ENCODE data around the gene MYBL2.
"Not testable (repeated sequence)": the region's sequence is repeated elsewhere in the genome, so short reads cannot be mapped to it uniquely, and the experiment has no call there.

The MYBL2 gene

DNA sequence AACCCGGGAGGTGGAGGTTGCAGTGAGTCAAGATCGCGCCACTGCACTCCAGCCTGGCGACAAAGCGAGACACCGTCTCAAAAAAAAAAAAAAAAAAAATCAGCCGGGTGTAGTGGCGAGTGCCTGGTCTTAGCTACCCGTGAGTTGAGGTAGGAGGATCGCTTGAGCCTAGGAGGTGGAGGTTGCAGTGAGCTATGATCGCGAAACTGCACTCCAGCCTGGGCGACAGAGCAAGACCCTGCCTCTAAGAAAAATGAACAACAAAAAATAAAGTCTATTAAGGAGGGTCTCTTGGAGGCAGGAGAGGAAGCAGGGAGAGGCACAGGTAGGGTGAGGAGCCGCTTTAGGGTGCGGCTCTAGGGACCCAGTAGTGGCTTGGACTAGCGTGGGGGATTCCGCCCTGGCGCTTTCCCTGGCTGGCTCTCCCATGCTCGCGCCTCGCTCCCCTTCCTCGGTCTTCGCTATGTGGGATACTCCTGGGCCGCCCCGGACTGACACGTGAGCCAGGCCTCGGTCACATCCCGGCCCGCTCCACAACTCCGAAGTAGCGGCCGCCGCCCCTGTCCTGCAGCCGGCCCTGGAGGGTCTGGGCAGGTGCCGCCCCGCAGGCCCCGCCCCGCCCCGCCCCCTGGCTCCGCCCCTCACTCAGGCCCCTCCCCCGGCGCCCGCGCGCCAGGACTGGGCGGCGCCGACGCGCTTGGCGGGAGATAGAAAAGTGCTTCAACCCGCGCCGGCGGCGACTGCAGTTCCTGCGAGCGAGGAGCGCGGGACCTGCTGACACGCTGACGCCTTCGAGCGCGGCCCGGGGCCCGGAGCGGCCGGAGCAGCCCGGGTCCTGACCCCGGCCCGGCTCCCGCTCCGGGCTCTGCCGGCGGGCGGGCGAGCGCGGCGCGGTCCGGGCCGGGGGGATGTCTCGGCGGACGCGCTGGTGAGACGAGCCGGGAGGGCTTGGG, at the start of gene MYBL2:
Gene MYBL2 (plus strand): TSS at position 739 of the 953 bp plus-strand sequence. CDS start 170 bp downstream, at position 909.
- Mint-ChIP-seq H3K27ac (peak within 1 kb of the TSS; percentile 65), H3K36me3 (ENCODE audit: low read depth) (peaks cover 2% of the 10 kb centered on the region), H3K27me3 (ENCODE audit: low read depth) (peaks cover 8% of the 10 kb centered on the region), H3K9me3 (no peaks in the 10 kb centered on the region), H3K4me1 (ENCODE audit: low read depth) (peaks cover 17% of the 10 kb centered on the region), H3K4me3 (peak within 1 kb of the TSS; percentile 77)

DNA sequence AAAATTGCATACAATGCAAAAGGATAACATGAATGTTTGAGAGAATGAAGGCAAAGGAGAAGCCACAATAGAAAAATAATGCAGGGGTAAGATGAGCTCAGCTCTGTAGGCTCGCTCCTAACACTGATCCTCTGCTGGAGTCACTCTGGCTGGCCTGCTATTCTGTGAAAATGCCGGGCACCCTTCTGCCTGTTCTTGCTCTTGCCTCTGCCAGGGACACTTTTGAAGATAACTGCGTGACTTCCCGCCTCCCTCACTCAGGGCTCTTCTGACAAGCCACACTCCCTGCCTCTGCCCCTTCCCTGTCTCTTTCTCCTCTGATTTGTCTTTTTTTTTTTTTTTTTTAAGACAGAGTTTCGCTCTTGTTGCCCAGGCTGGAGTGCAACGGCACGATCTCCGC, 35.3 kb upstream of the MYBL2 start:
- H3K36me3 Mint-ChIP-seq (ENCODE audit: low read depth) = peaks cover 14% of the 10 kb centered on the region
- H3K27me3 Mint-ChIP-seq (ENCODE audit: low read depth) = no peaks in the 10 kb centered on the region
- no peaks in the 10 kb centered on the region for H3K9me3 Mint-ChIP-seq
- peaks cover 2% of the 10 kb centered on the region for H3K4me1 Mint-ChIP-seq (ENCODE audit: low read depth)
- no peak overlapping the region for H3K27ac Mint-ChIP-seq
- H3K4me3 Mint-ChIP-seq = no peak overlapping the region

GRCh38 chr20:43636429-43636828, 30.5 kb upstream of the MYBL2 start:
- H3K27ac Mint-ChIP-seq = no peak overlapping the region
- H3K4me1 Mint-ChIP-seq (ENCODE audit: low read depth) = no peaks in the 10 kb centered on the region
- H3K36me3 Mint-ChIP-seq (ENCODE audit: low read depth) = peaks cover 14% of the 10 kb centered on the region
- no peaks in the 10 kb centered on the region for H3K27me3 Mint-ChIP-seq (ENCODE audit: low read depth)
- no peaks in the 10 kb centered on the region for H3K9me3 Mint-ChIP-seq
- H3K4me3 Mint-ChIP-seq = no peak overlapping the region

DNA sequence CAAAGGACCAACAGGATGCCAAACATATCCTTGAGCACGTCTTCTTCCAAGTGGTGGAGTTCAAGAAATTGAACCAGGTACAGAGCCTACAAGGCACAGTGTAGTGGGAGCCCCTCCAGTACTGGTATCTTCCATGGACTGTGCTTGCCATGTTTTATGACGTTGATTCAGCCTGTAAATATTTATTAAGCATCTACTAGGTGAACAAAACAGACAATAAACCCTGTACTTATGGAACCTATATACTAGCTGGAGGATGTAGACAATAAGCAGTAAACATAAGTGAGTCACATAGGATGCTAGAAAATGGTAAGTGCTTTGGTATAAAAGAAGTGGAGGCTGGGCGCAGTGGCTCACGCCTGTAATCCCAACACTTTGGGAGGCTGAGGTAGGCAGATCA, 24.4 kb upstream of the MYBL2 start:
- no peaks in the 10 kb centered on the region for H3K9me3 Mint-ChIP-seq
- no peak overlapping the region for H3K4me3 Mint-ChIP-seq
- H3K27ac Mint-ChIP-seq = no peak overlapping the region
- no peaks in the 10 kb centered on the region for H3K4me1 Mint-ChIP-seq (ENCODE audit: low read depth)
- H3K27me3 Mint-ChIP-seq (ENCODE audit: low read depth) = no peaks in the 10 kb centered on the region
- H3K36me3 Mint-ChIP-seq (ENCODE audit: low read depth) = peaks cover 7% of the 10 kb centered on the region

GRCh38 chr20:43650997-43651525, 15.9 kb upstream of the MYBL2 start:
- Mint-ChIP-seq H3K9me3 (no peaks in the 10 kb centered on the region), H3K4me3 (no peak overlapping the region), H3K27ac (no peak overlapping the region)

GRCh38 chr20:43651650-43652184, 15.2 kb upstream of the MYBL2 start:
- not testable (repeated sequence) for H3K4me1 Mint-ChIP-seq (ENCODE audit: low read depth); H3K9me3 Mint-ChIP-seq; H3K4me3 Mint-ChIP-seq; H3K27me3 Mint-ChIP-seq (ENCODE audit: low read depth); H3K36me3 Mint-ChIP-seq (ENCODE audit: low read depth); H3K27ac Mint-ChIP-seq

More at GRCh38 chr20:43650997-43651525, 15.9 kb upstream of the MYBL2 start:
- H3K27me3 Mint-ChIP-seq (ENCODE audit: low read depth) = no peaks in the 10 kb centered on the region
- peaks cover 2% of the 10 kb centered on the region for H3K36me3 Mint-ChIP-seq (ENCODE audit: low read depth)
- no peaks in the 10 kb centered on the region for H3K4me1 Mint-ChIP-seq (ENCODE audit: low read depth)

DNA sequence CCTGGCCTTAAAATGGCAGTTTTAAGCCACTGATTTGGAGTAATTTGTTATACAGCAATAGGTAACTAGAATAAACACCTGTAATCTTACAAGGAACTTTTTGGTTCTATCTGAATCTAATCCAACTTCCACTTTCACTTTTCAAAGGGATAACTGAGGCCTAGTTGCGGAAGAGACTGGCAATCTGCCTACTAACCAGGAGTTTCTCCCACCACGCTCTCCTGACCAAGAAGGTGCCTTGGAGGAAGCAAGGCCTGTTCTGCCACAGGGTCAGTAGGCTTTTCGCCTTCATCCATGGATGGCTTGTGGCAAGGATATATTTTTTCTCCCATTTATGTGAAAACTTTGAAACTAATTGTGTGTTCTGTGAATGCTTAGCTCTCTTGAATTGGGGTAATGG, 12.9 kb upstream of the MYBL2 start:
- peaks cover 7% of the 10 kb centered on the region for H3K4me1 Mint-ChIP-seq (ENCODE audit: low read depth)
- no peak overlapping the region for H3K27ac Mint-ChIP-seq
- H3K27me3 Mint-ChIP-seq (ENCODE audit: low read depth) = no peaks in the 10 kb centered on the region
- H3K4me3 Mint-ChIP-seq = no peak overlapping the region
- no peaks in the 10 kb centered on the region for H3K9me3 Mint-ChIP-seq
- H3K36me3 Mint-ChIP-seq (ENCODE audit: low read depth) = no peaks in the 10 kb centered on the region

DNA sequence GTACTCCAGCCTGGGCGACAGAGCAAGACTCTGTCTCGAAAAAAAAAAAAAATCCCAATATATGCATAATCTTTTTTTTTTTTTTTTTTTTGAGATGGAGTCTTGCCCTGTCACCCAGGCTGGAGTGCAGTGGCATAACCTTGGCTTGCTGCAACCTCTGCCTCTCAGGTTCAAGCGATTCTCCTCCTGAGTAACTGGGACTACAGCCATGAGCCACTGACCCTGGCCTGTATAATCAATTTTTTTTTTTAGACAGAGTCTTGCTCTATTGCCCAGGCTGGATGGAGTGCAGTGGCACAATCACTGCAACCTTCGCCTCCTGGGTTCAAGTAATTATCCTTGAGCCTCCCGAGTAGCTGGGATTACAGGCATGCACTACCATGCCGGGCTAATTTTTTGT, 11.7 kb upstream of the MYBL2 start:
- H3K9me3 Mint-ChIP-seq; H3K4me1 Mint-ChIP-seq (ENCODE audit: low read depth); H3K4me3 Mint-ChIP-seq; H3K27me3 Mint-ChIP-seq (ENCODE audit: low read depth); H3K27ac Mint-ChIP-seq; H3K36me3 Mint-ChIP-seq (ENCODE audit: low read depth): not testable (repeated sequence)

GRCh38 chr20:43655937-43656336, 11.0 kb upstream of the MYBL2 start:
- H3K9me3 Mint-ChIP-seq = no peaks in the 10 kb centered on the region
- H3K27ac Mint-ChIP-seq = no peak overlapping the region
- H3K27me3 Mint-ChIP-seq (ENCODE audit: low read depth) = no peaks in the 10 kb centered on the region
- H3K4me1 Mint-ChIP-seq (ENCODE audit: low read depth) = peaks cover 7% of the 10 kb centered on the region
- no peaks in the 10 kb centered on the region for H3K36me3 Mint-ChIP-seq (ENCODE audit: low read depth)
- H3K4me3 Mint-ChIP-seq = peak overlapping the region; percentile 40

- H3K36me3 Mint-ChIP-seq (ENCODE audit: low read depth) = no peaks in the 10 kb centered on the region
- H3K27ac Mint-ChIP-seq = peak overlapping the region; percentile 89
- peak overlapping the region; percentile 92 for H3K4me3 Mint-ChIP-seq
- no peaks in the 10 kb centered on the region for H3K9me3 Mint-ChIP-seq
- H3K27me3 Mint-ChIP-seq (ENCODE audit: low read depth) = peaks cover 5% of the 10 kb centered on the region
- H3K4me1 Mint-ChIP-seq (ENCODE audit: low read depth) = peaks cover 7% of the 10 kb centered on the region
Observed at GRCh38 chr20:43658069-43658722, 8.7 kb upstream of the MYBL2 start.

GRCh38 chr20:43658723-43659419, 8.0 kb upstream of the MYBL2 start:
- H3K27me3 Mint-ChIP-seq (ENCODE audit: low read depth) = peaks cover 5% of the 10 kb centered on the region
- no peaks in the 10 kb centered on the region for H3K9me3 Mint-ChIP-seq
- H3K4me1 Mint-ChIP-seq (ENCODE audit: low read depth) = peaks cover 7% of the 10 kb centered on the region
- H3K36me3 Mint-ChIP-seq (ENCODE audit: low read depth) = no peaks in the 10 kb centered on the region
- H3K27ac Mint-ChIP-seq = no peak overlapping the region
- H3K4me3 Mint-ChIP-seq = no peak overlapping the region

DNA sequence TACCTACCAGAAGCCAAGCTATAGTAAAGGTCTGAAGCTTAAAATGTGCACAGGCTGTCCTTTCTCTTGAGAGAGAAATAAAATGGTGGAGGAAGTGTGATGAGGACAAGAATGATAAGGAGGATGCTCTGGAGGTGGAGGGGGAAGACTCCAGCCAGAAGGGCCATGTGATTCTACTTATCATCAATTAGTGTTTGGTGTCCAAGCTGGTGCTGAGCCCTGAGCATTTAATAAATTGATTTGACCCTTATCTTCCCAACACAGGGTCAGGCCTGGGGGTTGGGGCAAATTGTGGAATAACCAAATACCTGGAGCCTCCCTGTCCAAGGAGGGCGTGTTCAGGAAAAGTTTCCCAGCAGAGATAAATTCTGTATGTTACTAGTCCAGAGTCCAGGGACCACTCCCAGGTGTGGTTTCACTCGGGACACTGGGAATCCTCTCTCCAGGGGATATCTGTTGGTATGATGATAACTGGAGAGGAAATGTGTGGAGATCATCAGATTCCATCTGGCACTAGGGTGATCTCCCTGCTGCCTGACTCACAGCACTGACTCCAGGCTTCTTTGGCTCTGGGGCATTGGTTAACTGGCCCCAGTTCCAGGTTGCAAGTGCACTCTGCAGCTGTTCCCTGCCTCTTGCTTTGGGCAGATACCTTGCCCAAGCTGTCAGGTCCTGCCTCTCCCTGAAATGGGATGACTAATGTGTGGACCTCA, 3.8 kb upstream of the MYBL2 start:
- Mint-ChIP-seq H3K4me3 (no peak overlapping the region), H3K27ac (no peak overlapping the region), H3K27me3 (ENCODE audit: low read depth) (peaks cover 8% of the 10 kb centered on the region), H3K36me3 (ENCODE audit: low read depth) (no peaks in the 10 kb centered on the region), H3K4me1 (ENCODE audit: low read depth) (peaks cover 4% of the 10 kb centered on the region), H3K9me3 (no peaks in the 10 kb centered on the region)

DNA sequence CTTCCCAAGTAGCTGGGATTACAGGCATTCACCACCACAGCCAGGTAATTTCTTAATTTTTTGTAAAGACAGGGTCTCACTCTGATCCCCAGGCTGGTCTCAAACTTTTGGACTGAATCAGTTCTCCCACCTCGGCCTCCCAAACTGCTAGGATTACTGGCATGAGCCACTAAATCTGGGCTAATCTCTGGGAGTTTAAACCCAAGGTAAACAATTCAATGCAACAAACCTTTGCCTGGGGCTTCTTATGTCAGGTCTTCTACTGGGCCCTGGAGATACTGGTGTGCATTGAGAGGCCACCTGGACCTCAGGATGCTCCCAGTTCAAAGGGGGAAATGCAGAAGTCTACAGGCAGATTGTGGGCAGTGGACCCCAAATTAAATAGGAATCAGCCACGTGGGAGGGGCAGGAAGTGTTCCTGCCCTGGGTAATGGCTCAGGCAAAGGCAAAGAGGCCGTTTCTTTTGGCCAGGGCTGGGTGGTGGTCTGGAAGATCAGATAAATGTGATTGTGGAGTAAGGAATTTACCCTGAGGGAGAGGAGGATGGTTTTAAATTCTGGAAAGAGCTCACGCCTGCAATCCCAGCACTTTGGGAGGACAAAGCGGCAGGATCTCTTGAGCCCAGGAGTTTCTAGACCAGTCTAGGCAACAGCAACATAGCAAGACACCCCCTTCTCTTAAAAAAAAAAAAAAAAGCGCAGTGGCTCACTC, 1.3 kb upstream of the MYBL2 start:
- no peak overlapping the region for H3K27ac Mint-ChIP-seq
- peaks cover 8% of the 10 kb centered on the region for H3K27me3 Mint-ChIP-seq (ENCODE audit: low read depth)
- peaks cover 2% of the 10 kb centered on the region for H3K36me3 Mint-ChIP-seq (ENCODE audit: low read depth)
- peak overlapping the region; percentile 60 for H3K4me3 Mint-ChIP-seq
- no peaks in the 10 kb centered on the region for H3K9me3 Mint-ChIP-seq
- peaks cover 16% of the 10 kb centered on the region for H3K4me1 Mint-ChIP-seq (ENCODE audit: low read depth)

All from T-helper 1 cell treated with Interleukin-12 subunit alpha and Interleukin-12 subunit beta and Interleukin-4 antibody, amounts not matched to agents 30 μg/mL and 1 μg/mL, for 36 hours (primary cell).